Neuronal stem cell (in vitro differentiated cells): Measurements from ENCODE around the gene FHIP2A.
"Not testable (repeated sequence)": the region's sequence is repeated elsewhere in the genome, so short reads cannot be mapped to it uniquely, and the experiment has no call there.

Experiments used
- DNase-seq: peaks from one replicate; pipeline ENCODE4 v3.0.0-alpha.2; 2013; ENCODE audit warnings: low spot score
- H2AFZ ChIP-seq: one replicate; pipeline ENCODE4 v1.6.1; 2013; ENCODE audit warnings: mild to moderate bottlenecking, low read length, inconsistent platforms
- H2AK5ac ChIP-seq: 2 replicates; pipeline ENCODE4 v1.6.1; 2013; ENCODE audit warnings: low read depth, mild to moderate bottlenecking, inconsistent platforms, low read length, moderate library complexity, mixed read lengths
- H2BK120ac ChIP-seq: 2 replicates; pipeline ENCODE4 v1.6.1; 2013; ENCODE audit warnings: low read depth, mild to moderate bottlenecking, inconsistent platforms, low read length, moderate library complexity, mixed read lengths
- H2BK12ac ChIP-seq: one replicate; pipeline ENCODE4 v1.6.1; 2013; ENCODE audit warnings: low read length, inconsistent platforms
- H2BK15ac ChIP-seq: 2 replicates; pipeline ENCODE4 v1.6.1; 2013; ENCODE audit warnings: mild to moderate bottlenecking, low read length, inconsistent platforms, mixed read lengths
- H2BK5ac ChIP-seq: one replicate; pipeline ENCODE4 v1.6.1; 2013; ENCODE audit warnings: inconsistent platforms, mild to moderate bottlenecking, low read length, moderate library complexity
- H3K14ac ChIP-seq: one replicate; pipeline ENCODE4 v1.6.1; 2013; ENCODE audit warnings: low read length, inconsistent platforms
- H3K18ac ChIP-seq: 2 replicates; pipeline ENCODE4 v1.6.1; 2013; ENCODE audit warnings: low read length, inconsistent platforms
- H3K23ac ChIP-seq: 2 replicates; pipeline ENCODE4 v1.6.1; 2013; ENCODE audit warnings: low read depth, mild to moderate bottlenecking, mixed read lengths, low read length, inconsistent platforms; ENCODE audit not compliant: poor library complexity
- H3K27ac ChIP-seq: replicated peaks from 3 replicates; pipeline ENCODE4 v1.5.1; 2013; ENCODE audit warnings: low read length, inconsistent platforms
- H3K27me3 ChIP-seq, 3 experiments: 2 replicates each; pipeline ENCODE4 v1.6.1; 2013; ENCODE audit warnings: low read length in 3 of 3, mild to moderate bottlenecking in 2 of 3, inconsistent platforms in 1 of 3, low read depth in 1 of 3, mixed read lengths in 1 of 3, moderate library complexity in 1 of 3; ENCODE audit not compliant: control insufficient read depth in 3 of 3, insufficient read depth in 3 of 3
- H3K36me3 ChIP-seq, 2 donors: replicated peaks in 1 of 2; 2 replicates each; pipeline ENCODE4 v1.6.1; 2013; ENCODE audit warnings: low read length in 2 of 2; ENCODE audit not compliant: control insufficient read depth in 2 of 2, insufficient read depth in 2 of 2
- H3K4ac ChIP-seq: 2 replicates; pipeline ENCODE4 v1.6.1; 2013; ENCODE audit warnings: inconsistent platforms, mild to moderate bottlenecking, low read length, moderate library complexity
- H3K4me1 ChIP-seq, 2 donors: 1 replicate in 1 of 2; 2 replicates in 1 of 2; pipeline ENCODE4 v1.6.1; 2013; ENCODE audit warnings: low read length in 2 of 2, low read depth in 1 of 2; ENCODE audit not compliant: control insufficient read depth in 2 of 2, insufficient read depth in 1 of 2
- H3K4me2 ChIP-seq: one replicate; pipeline ENCODE4 v1.6.1; 2013; ENCODE audit warnings: mild to moderate bottlenecking, low read length, inconsistent platforms; ENCODE audit not compliant: insufficient read depth, poor library complexity, severe bottlenecking
- H3K4me3 ChIP-seq, 2 donors: 2 replicates each; pipeline ENCODE4 v1.5.1; 2013; ENCODE audit warnings: low read length in 2 of 2, mild to moderate bottlenecking in 2 of 2, inconsistent platforms in 1 of 2, moderate library complexity in 1 of 2
- H3K79me1 ChIP-seq: one replicate; pipeline ENCODE4 v1.6.1; 2013; ENCODE audit warnings: low read depth, mild to moderate bottlenecking, inconsistent platforms, low read length, moderate library complexity
- H3K9ac ChIP-seq: one replicate; pipeline ENCODE4 v1.6.1; 2013; ENCODE audit warnings: mild to moderate bottlenecking, low read depth, low read length, inconsistent platforms; ENCODE audit not compliant: poor library complexity
- H3K9me3 ChIP-seq, 2 donors: replicated peaks in 1 of 2; 2 replicates each; pipeline versions ENCODE3 to v1.6.1; 2013; ENCODE audit warnings: low read length in 2 of 2, mild to moderate bottlenecking in 2 of 2, inconsistent platforms in 1 of 2, low read depth in 1 of 2, mixed read lengths in 1 of 2, moderate library complexity in 1 of 2; ENCODE audit not compliant: control insufficient read depth in 2 of 2, insufficient read depth in 1 of 2
- H4K8ac ChIP-seq: one replicate; pipeline ENCODE4 v1.6.1; 2013; ENCODE audit warnings: low read depth, mild to moderate bottlenecking, inconsistent platforms, low read length, moderate library complexity
- H4K91ac ChIP-seq: one replicate; pipeline ENCODE4 v1.6.1; 2013; ENCODE audit warnings: low read length, low read depth, mild to moderate bottlenecking, inconsistent platforms; ENCODE audit not compliant: poor library complexity
- WGBS, 2 donors: extraction: QIAGEN DNeasy Blood & Tissue Kit; methylation state at CpG; one replicate each; pipeline ENCODE4 v1.1.7; 2013; ENCODE audit warnings: missing lambda C conversion rate in 2 of 2, mixed read lengths in 1 of 2; ENCODE audit not compliant: insufficient read length in 2 of 2, insufficient replicate concordance in 1 of 2; ENCODE audit errors: extremely low coverage in 2 of 2; 5-methylcytosine and 5-hydroxymethylcytosine counted together

The FHIP2A gene

GRCh38 chr10:114845978-114846693 is 24.6 kb downstream of the FHIP2A start:
- no peaks in the 10 kb centered on the region for H3K4me1 ChIP-seq
- no peak overlapping the region for H2BK5ac ChIP-seq
- no peak overlapping the region for H3K14ac ChIP-seq
- H3K4ac ChIP-seq, result no peak overlapping the region
- no CpG with 5 or more reads among the region's 8 CpGs for WGBS, 2 donors
- no peak overlapping the region for H2AK5ac ChIP-seq
- no peak overlapping the region for H2BK15ac ChIP-seq
- no peak overlapping the region for H3K27ac ChIP-seq
- no peak overlapping the region for H3K4me3 ChIP-seq
- H2BK12ac ChIP-seq, result no peak overlapping the region
- no peak overlapping the region for H3K23ac ChIP-seq
- H4K91ac ChIP-seq, result no peak overlapping the region
- H4K8ac ChIP-seq, result no peak overlapping the region
- no peak for DNase-seq
- H2AFZ ChIP-seq, result no peak overlapping the region
- H3K18ac ChIP-seq, result no peak overlapping the region
- no peaks in the 10 kb centered on the region for H3K9me3 ChIP-seq
- H3K27me3 ChIP-seq, result no peaks in the 10 kb centered on the region
- H3K79me1 ChIP-seq, result no peaks in the 10 kb centered on the region
- H2BK120ac ChIP-seq, result no peak overlapping the region
- no peak overlapping the region for H3K4me2 ChIP-seq
- peaks cover 13 to 93% of the 10 kb centered on the region in 2 donors for H3K36me3 ChIP-seq
- H3K9ac ChIP-seq, result no peak overlapping the region

GRCh38 chr10:114847517-114847916 is 25.9 kb downstream of the FHIP2A start:
- H3K14ac ChIP-seq, H3K79me1 ChIP-seq, H3K27ac ChIP-seq, H2AK5ac ChIP-seq, H3K4me3 ChIP-seq, H2BK120ac ChIP-seq, H2BK5ac ChIP-seq, H4K8ac ChIP-seq, H3K27me3 ChIP-seq, H2AFZ ChIP-seq, H3K18ac ChIP-seq, H2BK15ac ChIP-seq, H3K9me3 ChIP-seq, H3K4ac ChIP-seq, H4K91ac ChIP-seq, H3K4me1 ChIP-seq, H3K9ac ChIP-seq, H3K23ac ChIP-seq, H3K4me2 ChIP-seq, H2BK12ac ChIP-seq, DNase-seq: not testable (repeated sequence)
- peaks cover 13 to 94% of the 10 kb centered on the region in 2 donors for H3K36me3 ChIP-seq
- WGBS, 2 donors, result no CpG with 5 or more reads among the region's 10 CpGs

GRCh38 chr10:114849674-114850073 is 28.1 kb downstream of the FHIP2A start:
- no peak overlapping the region for H3K27ac ChIP-seq
- no peak overlapping the region for H3K23ac ChIP-seq
- no peak overlapping the region for H2BK12ac ChIP-seq
- H2BK120ac ChIP-seq, result no peak overlapping the region
- no peaks in the 10 kb centered on the region for H3K79me1 ChIP-seq
- no peak overlapping the region for H3K4me2 ChIP-seq
- H4K91ac ChIP-seq, result no peak overlapping the region
- H2BK5ac ChIP-seq, result no peak overlapping the region
- H3K9ac ChIP-seq, result no peak overlapping the region
- no peak overlapping the region for H2AFZ ChIP-seq
- no peak overlapping the region for H4K8ac ChIP-seq
- H2BK15ac ChIP-seq, result no peak overlapping the region
- whole genome bisulfite sequencing, 2 donors, result no CpG with 5 or more reads among the region's 4 CpGs
- no peaks in the 10 kb centered on the region for H3K4me1 ChIP-seq
- no peak overlapping the region for H2AK5ac ChIP-seq
- H3K36me3 ChIP-seq, result peaks cover 10 to 91% of the 10 kb centered on the region in 2 donors
- no peaks in the 10 kb centered on the region for H3K9me3 ChIP-seq
- H3K18ac ChIP-seq, result no peak overlapping the region
- no peaks in the 10 kb centered on the region for H3K27me3 ChIP-seq
- DNase-seq, result no peak
- H3K14ac ChIP-seq, result no peak overlapping the region
- H3K4ac ChIP-seq, result no peak overlapping the region
- no peak overlapping the region for H3K4me3 ChIP-seq

- no peak overlapping the region for H3K4me3 ChIP-seq
- no peak overlapping the region for H2BK15ac ChIP-seq
- no peaks in the 10 kb centered on the region for H3K9me3 ChIP-seq
- H2BK12ac ChIP-seq, result no peak overlapping the region
- H2BK5ac ChIP-seq, result no peak overlapping the region
- no peak overlapping the region for H3K4me2 ChIP-seq
- no peak overlapping the region for H3K4ac ChIP-seq
- no peak overlapping the region for H2BK120ac ChIP-seq
- no peak for DNase-seq
- no peak overlapping the region for H4K91ac ChIP-seq
- H3K79me1 ChIP-seq, result no peaks in the 10 kb centered on the region
- no peak overlapping the region for H3K14ac ChIP-seq
- no peak overlapping the region for H4K8ac ChIP-seq
- H2AK5ac ChIP-seq, result no peak overlapping the region
- no peak overlapping the region for H3K27ac ChIP-seq
- H2AFZ ChIP-seq, result no peak overlapping the region
- H3K4me1 ChIP-seq, result no peaks in the 10 kb centered on the region
- no peak overlapping the region for H3K9ac ChIP-seq
- no peak overlapping the region for H3K23ac ChIP-seq
- no CpG with 5 or more reads among the region's 2 CpGs for WGBS, 2 donors
- no peak overlapping the region for H3K18ac ChIP-seq
- H3K27me3 ChIP-seq, result no peaks in the 10 kb centered on the region
- H3K36me3 ChIP-seq, result peaks cover 10 to 92% of the 10 kb centered on the region in 2 donors
These were observed 28.5 kb downstream of the FHIP2A start for GRCh38 chr10:114850126-114850525.
